GM19397 (cell line): ENCODE results near the gene TRIM46.

ENCODE experiments used
- ATAC-seq: cut with Tn5 transposase; IDR thresholded peaks from one replicate; pipeline ENCODE4 v1.9.1; 2021; ENCODE audit warnings: mild to moderate bottlenecking, moderate library complexity; ENCODE audit not compliant: unreplicated experiment

TRIM46 gene

DNA sequence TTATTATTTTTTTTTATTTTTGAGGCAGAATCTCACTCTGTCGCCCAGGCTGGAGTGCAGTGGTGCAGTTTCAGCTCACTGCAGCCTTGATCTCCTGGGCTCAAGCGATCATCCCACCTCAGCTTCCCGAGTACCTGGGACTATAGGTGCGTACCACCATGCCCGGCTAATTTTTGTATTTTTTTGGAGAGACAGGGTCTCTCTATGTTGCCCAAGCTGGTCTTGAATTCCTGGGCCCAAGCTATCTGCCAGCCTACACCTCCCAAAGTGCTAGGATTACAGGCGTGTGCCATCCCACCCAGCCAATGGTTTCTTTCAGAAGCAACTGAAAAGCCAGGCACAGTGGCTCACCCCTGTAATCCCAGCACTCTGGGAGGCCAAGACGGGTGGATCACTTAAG is 2.8 kb upstream of the TRIM46 start:
- ATAC-seq: no peak

- ATAC-seq: no peak
These were observed 1.6 kb upstream of the TRIM46 start for GRCh38 chr1:155171836-155172731.

DNA sequence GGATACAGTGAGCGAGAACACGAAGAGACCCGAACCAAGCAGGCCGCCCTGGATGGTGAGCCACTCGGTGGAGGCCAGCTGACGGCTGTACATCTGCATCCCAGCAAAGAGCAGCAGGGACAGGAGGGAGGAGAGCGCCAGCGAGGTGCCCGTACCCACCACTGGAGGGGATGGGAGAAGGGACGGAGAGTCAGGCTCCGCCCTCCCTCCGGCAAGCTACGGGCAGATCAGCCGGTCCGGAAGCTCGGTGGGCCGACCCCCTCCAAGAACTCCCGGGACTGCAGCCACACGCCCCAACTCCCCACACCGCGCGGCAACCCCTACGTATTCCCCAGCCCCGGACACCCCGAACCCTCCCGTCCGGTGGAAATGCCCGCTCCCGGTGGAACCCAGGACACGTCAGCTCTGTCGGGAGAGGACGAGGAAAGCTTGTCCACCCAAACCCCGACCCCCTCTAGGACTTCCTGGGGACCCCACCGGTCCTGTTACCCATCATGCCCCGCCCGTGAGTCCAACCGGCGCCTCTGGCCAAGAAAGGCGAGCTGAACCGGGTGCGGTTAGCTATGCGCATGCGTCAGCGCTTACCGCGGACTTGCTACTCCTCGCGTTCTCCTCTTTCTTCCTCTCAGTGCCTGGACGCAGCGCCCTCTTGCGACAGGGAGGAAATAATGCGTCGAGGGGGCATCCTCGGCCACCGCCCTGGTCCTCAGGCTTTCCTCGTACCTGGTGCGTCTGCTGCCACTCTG is 744 bp upstream of the TRIM46 start, which contains the start of gene KRTCAP2:
Gene KRTCAP2 (minus strand): TSS at position 573 of the 746 bp plus-strand sequence. CDS start 80 bp downstream, at position 493.
- peak; percentile 78 for ATAC-seq

DNA sequence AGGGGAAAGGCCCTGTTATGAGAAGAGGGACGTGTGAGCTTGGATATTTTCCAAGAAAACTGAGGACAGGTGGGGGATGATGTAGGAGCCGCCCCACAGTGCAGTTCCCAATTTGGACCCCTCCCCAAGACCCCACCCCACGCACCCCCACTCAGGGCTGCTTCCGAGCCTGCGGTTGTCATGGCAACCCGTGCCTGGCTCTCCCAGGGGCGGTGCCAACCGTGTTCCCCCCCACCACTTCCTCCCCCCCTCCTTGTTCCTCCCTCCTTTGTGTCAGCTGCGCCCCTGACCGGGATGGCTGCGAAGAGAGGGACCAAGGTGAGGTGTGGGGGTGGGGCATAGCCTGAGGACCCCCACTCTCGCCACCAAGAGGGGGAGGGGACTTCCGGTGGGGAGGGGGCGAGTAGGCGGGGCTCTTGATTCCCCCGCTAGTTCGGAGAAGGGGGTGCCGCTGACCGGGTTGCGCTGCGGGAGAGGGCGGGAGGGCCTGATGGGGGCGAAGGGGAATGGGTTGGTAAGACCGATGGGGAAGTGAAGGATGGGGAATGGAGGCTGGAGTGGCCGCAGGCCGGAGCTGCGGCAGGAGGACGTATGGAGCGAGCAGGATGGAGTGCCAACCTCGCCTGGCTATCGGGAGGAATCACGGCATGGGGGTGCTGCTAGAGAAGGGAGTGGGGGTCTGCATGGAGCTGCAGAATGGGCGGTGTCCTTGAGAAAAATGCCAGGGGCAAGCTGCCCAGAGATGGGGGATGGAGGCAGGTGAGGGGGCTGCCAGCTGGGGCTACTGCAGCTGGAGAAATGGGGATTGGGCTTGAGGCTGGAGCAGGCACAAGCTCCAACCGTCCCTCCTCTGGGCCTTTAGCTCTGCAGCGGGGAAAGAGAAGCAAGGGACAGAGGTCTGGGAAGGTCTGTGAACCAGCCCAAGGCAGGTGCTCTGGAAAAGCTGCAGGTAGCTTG is 953 bp downstream of the TRIM46 start:
- ATAC-seq: no peak

- ATAC-seq: no peak
These were observed 1.8 kb downstream of the TRIM46 start for GRCh38 chr1:155175281-155175926.

GRCh38 chr1:155175927-155176371 is 2.3 kb downstream of the TRIM46 start:
- ATAC-seq: no peak

DNA sequence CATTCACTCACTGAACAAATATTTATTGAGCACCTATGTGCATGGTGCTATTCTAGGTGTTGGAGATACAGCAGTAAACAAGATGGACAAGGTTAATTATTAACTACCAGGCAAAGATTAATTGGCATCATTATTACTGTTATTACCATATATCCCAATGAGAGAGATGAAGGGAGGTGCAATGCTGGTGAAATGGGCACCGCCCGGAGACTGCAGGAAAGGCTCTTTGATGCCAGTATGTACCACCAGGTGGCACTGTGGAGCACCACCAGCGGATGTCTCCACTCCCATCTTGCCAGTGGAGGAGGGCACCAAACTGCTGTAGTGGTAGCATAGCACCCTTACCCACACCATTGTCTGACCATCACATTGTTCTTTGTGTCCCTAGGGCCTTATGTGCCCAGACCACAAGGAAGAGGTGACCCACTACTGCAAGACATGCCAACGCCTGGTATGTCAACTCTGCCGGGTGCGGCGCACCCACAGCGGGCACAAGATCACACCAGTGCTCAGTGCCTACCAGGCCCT is 3.0 kb downstream of the TRIM46 start:
- no peak for ATAC-seq

DNA sequence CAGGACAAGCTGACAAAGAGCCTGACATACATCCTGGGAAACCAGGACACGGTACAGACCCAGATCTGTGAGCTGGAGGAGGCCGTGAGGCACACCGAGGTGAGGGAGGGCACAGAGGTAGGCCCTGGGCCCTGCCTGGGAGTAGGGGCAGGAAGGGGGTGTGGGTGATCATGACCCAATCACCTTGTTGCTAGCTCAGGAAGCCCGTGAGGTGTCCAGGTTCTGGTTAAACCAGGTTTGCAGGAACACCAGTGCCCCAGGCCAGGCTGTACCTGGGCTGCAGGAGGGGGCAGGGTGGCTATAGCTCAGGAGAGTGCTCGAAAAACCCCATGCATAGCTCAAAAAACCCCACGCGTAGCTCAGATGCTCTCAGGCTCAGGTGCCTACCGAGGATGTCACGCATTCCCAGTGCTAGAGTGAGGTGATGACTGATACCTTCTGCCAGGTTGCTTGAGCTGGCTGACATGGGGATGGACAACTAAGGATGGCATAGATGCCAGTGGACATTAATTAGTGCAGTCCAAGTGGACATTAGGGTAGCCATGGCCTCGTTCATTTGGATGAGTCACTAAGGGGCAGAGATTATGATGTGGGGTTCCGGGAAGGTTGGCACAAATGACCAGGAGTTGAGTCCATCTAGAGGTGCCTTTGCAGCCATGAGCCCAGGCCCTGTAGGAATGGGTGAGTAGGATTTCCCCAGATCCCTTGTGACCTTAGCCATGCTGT is 3.7 kb downstream of the TRIM46 start:
- ATAC-seq: no peak

DNA sequence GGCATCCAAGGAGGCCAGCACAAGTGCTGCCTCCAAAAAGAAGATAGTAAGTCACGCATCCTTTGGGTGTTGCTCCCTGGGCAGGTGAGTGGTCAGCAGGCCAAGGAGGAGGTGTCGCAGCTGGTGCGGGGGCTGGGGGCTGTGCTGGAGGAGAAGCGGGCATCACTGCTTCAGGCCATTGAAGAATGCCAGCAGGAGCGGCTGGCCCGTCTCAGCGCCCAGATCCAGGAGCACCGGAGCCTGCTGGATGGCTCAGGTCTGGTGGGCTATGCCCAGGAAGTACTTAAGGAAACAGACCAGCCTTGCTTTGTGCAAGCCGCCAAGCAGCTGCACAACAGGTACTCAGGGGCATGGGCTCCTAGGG is 4.3 kb downstream of the TRIM46 start:
- ATAC-seq: no peak

GRCh38 chr1:155178441-155179111 is 4.9 kb downstream of the TRIM46 start:
- no peak for ATAC-seq

DNA sequence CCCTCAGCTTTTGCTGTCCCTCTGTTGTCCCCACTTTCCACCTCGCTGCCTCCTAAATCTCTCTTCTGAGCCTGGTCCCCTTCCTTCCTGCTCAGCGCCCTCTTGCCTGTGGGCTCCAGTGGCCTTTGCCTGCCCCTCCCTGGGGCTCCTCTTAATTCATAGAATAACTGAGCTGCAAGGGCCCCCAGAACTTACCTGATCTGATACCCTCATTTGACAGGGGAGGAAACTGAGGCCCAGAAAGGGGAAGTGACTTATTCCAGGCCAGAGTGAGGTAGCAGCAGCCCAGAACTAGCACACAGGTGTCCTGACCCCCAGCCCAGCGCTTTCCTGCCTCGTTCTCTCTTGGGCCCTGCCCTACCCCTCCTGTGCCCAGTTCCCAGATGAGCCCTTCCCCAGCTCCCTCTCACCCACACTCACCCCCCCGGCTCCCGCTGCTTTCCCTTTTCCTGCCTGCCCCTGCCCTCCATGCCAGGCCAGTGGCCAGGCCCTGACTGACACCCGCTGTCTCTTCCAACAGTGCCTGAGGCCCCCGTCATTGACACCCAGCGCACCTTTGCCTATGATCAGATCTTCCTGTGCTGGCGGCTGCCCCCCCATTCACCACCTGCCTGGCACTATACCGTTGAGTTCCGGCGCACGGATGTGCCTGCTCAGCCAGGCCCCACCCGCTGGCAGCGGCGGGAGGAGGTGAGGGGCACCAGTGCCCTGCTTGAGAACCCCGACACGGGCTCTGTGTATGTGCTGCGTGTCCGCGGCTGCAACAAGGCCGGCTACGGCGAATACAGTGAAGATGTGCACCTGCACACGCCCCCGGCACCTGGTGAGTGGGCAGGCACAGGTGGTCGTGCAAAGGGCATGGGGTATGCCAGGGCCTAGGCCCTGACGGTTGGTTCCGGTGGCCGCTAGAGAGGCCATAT is 5.7 kb downstream of the TRIM46 start:
- ATAC-seq: no peak

- no peak for ATAC-seq
These were observed 7.9 kb downstream of the TRIM46 start for GRCh38 chr1:155181371-155182051.

DNA sequence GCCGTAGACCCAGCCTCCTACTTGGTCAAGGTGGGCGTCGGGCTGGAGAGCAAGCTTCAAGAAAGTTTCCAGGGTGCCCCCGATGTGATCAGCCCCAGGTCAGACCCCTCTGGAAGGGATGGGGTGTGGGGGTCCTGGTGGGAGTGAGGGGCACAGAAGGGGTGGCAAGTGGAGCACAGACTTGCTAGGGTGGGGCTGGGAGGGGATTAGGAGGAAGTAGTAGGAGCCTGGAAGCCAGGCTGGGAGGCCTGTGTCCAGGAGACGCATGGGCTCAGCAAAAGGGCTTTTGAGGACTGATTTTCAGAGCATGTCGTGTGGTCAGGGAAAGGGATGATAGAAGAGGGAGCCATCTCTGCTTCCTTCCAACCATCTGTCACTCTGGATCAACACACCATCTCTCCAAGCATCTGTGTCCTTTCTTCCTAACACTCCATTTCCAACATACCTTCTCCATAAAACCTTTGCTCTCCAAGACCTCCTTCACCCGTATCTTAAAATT is 8.5 kb downstream of the TRIM46 start:
- no peak for ATAC-seq

DNA sequence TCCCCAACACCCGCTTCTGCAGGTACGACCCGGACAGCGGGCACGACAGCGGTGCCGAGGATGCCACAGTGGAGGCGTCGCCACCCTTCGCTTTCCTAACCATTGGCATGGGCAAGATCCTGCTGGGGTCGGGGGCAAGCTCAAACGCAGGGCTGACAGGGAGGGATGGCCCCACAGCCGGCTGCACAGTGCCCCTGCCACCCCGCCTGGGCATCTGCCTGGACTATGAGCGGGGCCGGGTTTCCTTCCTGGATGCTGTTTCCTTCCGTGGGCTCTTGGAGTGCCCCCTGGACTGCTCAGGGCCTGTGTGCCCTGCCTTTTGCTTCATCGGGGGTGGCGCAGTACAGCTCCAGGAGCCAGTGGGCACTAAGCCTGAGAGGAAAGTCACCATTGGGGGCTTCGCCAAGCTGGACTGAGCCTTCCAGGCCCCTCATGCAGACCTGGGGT is 10.1 kb downstream of the TRIM46 start:
- no peak for ATAC-seq

DNA sequence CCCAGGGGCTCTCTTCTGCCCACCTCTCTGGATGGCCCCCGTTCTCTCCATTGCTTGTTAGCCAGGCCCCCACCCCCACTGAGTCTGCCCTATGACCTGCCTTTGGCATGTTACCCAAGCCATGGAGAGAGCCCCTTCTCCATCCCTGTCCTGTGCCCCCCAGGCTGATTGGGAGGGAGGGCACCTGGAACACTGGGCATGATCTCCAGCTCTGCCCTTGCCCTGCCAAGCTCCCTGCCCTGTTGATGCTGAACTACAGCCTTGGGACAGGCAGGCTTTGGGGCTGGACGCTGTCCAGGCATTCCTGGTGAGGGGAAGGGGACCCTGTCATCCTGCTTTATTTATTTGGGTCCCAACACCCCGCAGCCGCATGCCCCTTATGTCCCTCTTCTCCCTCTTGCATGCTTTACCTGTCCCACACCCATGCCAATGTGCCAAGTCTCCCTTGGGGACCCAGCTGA is 10.7 kb downstream of the TRIM46 start:
- ATAC-seq: no peak

GRCh38 chr1:155184835-155185782 is 11.5 kb downstream of the TRIM46 start:
- peak; percentile 64 for ATAC-seq
